HG03565 (cell line): ENCODE data around the gene POU5F2.

ENCODE experiments used
- ATAC-seq: cut with Tn5 transposase; IDR thresholded peaks from one replicate; pipeline ENCODE4 v1.9.1; 2021; ENCODE audit warnings: mild to moderate bottlenecking, moderate library complexity; ENCODE audit not compliant: unreplicated experiment

POU5F2 gene

DNA sequence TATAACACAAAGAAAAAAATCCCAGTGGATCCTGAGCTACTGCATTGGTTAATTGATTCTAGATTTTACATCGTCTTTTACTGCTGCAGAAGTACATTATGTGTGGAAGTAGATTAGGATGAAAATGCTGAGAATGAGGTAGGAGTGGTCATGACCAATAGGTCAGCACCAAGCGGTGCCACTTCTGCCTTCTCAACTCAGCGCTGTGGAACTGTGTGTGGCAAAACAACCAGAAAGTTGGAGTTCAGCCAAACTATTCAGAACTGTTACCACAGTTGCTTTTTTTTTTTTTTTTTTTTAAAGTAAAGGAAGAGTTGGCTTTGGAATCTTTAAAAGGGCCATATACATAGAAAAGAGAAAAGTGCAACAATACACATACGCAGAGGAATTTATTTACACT is 24.2 kb downstream of the POU5F2 start:
- no peak for ATAC-seq

GRCh38 chr5:93716453-93716852 is 24.9 kb downstream of the POU5F2 start:
- no peak for ATAC-seq

- ATAC-seq, result no peak
These were observed 25.6 kb downstream of the POU5F2 start for GRCh38 chr5:93715761-93716160.

DNA sequence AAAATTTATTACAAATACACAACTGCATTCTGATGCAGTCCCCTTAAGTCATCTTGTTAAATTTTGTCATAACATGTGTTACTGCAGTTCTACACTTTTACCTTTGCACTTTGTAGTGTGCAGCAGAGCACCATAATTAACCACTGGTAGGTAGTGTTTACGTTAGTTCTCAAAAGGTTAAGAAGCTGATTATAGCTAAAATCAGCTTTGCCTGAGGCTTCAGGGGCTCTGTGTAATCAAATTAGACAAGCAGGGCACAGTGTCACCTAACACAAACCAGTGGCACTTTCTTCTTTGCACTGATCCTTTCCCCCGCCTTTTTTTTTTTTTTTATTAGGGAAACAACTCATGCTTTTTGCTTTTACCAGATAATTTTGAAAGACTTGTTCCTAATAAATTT is 26.1 kb downstream of the POU5F2 start:
- ATAC-seq, result no peak

DNA sequence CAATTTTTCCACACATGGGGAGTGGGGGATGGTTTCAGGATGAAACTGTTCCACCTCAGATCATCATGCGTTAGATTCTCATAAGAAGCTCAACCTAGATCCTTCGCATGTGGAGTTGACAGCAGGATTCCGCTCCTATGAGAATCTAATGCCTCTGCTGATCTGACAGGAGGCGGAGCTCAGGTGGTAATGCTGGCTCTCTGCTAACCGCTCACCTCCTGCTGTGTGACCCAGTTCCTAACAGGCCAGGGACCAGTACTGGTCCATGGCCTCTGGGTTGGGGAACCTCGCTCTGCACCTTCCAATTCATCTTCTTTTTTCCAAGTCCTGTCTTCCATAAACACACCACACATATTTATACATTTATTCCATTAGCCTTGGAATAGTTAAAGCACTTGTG is 33.0 kb downstream of the POU5F2 start:
- no peak for ATAC-seq

- no peak for ATAC-seq
These were observed 35.5 kb downstream of the POU5F2 start for GRCh38 chr5:93705896-93706295.

GRCh38 chr5:93704996-93705395 is 36.4 kb downstream of the POU5F2 start:
- ATAC-seq, result no peak

GRCh38 chr5:93691997-93692396 is 49.4 kb downstream of the POU5F2 start:
- no peak for ATAC-seq
